NCI-H146 treated with DMSO at 0.1 percent for 48 hours (cell line): ENCODE measurements around the gene EPHB3.
"Not testable (repeated sequence)": the region's sequence is repeated elsewhere in the genome, so short reads cannot be mapped to it uniquely, and the experiment has no call there.

Source experiments
- DNase-seq: peaks from one replicate; lab custom pipeline; 2025; ENCODE audit not compliant: unreplicated experiment; lab: John Stamatoyannopoulos, UW

The EPHB3 gene

GRCh38 chr3:184619787-184620430, 58.3 kb downstream of the EPHB3 start:
- no peak for DNase-seq

GRCh38 chr3:184620475-184621119, 59.0 kb downstream of the EPHB3 start:
- no peak for DNase-seq

GRCh38 chr3:184622156-184622555, 60.6 kb downstream of the EPHB3 start:
- DNase-seq = not testable (repeated sequence)

- no peak for DNase-seq
Observed at GRCh38 chr3:184626923-184627322, 65.3 kb downstream of the EPHB3 start.

GRCh38 chr3:184629555-184630160, 68.1 kb downstream of the EPHB3 start:
- DNase-seq = no peak

GRCh38 chr3:184630861-184631471, 69.4 kb downstream of the EPHB3 start:
- no peak for DNase-seq

- no peak for DNase-seq
Observed at GRCh38 chr3:184631472-184631861, 69.9 kb downstream of the EPHB3 start.
